GM12892 (cell line): Measurements from ENCODE around the gene VAV2.

Experiments used
- POLR2A ChIP-seq: IDR thresholded peaks from 2 replicates; pipeline ENCODE4 v1.6.1; 2011; ENCODE audit warnings: low read depth, low read length, control low read depth
- POLR2AphosphoS5 ChIP-seq: IDR thresholded peaks from 2 replicates; pipeline ENCODE4 v1.6.1; 2011; ENCODE audit warnings: low read depth, low read length, control low read depth

DNA sequence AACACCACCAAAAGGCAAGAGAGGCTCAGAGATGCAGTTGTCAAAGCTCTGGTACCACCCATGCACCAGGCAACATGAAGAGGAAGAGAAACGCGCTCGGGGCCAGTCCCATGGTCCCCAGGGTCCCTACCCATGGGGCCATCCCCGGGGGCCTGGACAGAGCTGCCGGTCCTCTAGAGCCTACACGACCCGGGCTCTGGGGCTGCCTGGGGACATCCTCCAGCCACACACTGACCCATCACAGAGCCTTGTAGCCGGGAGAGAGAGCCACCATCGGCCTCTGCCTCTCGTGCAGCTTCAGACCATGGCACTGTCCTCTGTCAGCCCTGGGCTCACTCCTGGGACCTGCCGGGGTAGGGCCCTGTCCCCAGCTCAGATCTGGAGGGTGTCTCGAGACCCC is 23.7 kb downstream of the VAV2 start:
- TF ChIP-seq POLR2AphosphoS5 (no peak), POLR2A (no peak)
